Measurements from ENCODE around the gene GBP6.

- TF ChIP-seq JUND (IDR thresholded peaks at IDR 0.05) (no peak), CTCF (IDR thresholded peaks at IDR 0.05; ENCODE audit: low read depth, low read length, missing input control) (no peak)
Observed at GRCh38 chr1:89347296-89347695, 16.6 kb upstream of the GBP6 start.

Data from liver (tissue), 3 donors.